IMR-90 (cell line): ENCODE measurements around the gene HAUS3. TPM values are rescaled to one million over a fixed set of nuclear protein-coding genes. Genes with fewer than 3 reads are reported as not detected.

ENCODE experiments used
- ATAC-seq: fragments of 200-7000 bp; cut with Tn5 transposase; 2 replicates; pipeline ENCODE4 v1.9.1; 2020; ENCODE audit warnings: low read depth, mild to moderate bottlenecking, moderate library complexity
- BruUV-seq: library from RNA; stranded (reverse); fragments of 400-500 nt; replicated peaks from 2 replicates; lab custom pipeline; 2021; lab: Mats Ljungman, UMichigan
- CTCF ChIA-PET: fragments of 300-600 bp; formaldehyde crosslinking; extraction: SDS; loops from one replicate; lab custom pipeline; 2021; ENCODE audit warnings: antibody characterized with exemption; lab: Yijun Ruan, JAX
- POLR2A ChIA-PET: fragments of 300-600 bp; sonication (Branson Sonifier 250); formaldehyde crosslinking; loops from one replicate; lab custom pipeline; 2022; ENCODE audit warnings: antibody characterized with exemption; ENCODE audit not compliant: unreplicated experiment; lab: Charles Lee
- DNase-seq: peaks from one replicate; pipeline ENCODE4 v3.0.0; 2013
- H2AFZ ChIP-seq: replicated peaks from 2 replicates; pipeline ENCODE3; 2013; ENCODE audit warnings: low read length, mild to moderate bottlenecking; ENCODE audit not compliant: poor library complexity
- H2AK5ac ChIP-seq: 2 replicates; pipeline ENCODE4 v1.6.1; 2013; ENCODE audit warnings: low read depth, low read length, inconsistent platforms
- H2AK9ac ChIP-seq: replicated peaks from 2 replicates; pipeline ENCODE3; 2013; ENCODE audit warnings: mild to moderate bottlenecking, low read depth, low read length, moderate library complexity; ENCODE audit not compliant: poor library complexity
- H2BK120ac ChIP-seq: 2 replicates; pipeline ENCODE4 v1.6.1; 2013; ENCODE audit warnings: low read depth, low read length, inconsistent platforms
- H2BK15ac ChIP-seq: 3 replicates; pipeline ENCODE4 v1.6.1; 2013; ENCODE audit warnings: low read depth, low read length, inconsistent platforms
- H2BK20ac ChIP-seq: 2 replicates; pipeline ENCODE4 v1.6.1; 2013; ENCODE audit warnings: low read depth, mild to moderate bottlenecking, inconsistent platforms, low read length, moderate library complexity
- H2BK5ac ChIP-seq: 2 replicates; pipeline ENCODE4 v1.6.1; 2013; ENCODE audit warnings: mild to moderate bottlenecking, low read depth, low read length, inconsistent platforms; ENCODE audit not compliant: poor library complexity, severe bottlenecking
- H3K14ac ChIP-seq: replicated peaks from 2 replicates; pipeline ENCODE4 v1.6.1; 2013; ENCODE audit warnings: low read depth, low read length, inconsistent platforms
- H3K18ac ChIP-seq: 2 replicates; pipeline ENCODE4 v1.6.1; 2013; ENCODE audit warnings: low read depth, low read length, control low read depth
- H3K23ac ChIP-seq: 2 replicates; pipeline ENCODE4 v1.6.1; 2013; ENCODE audit warnings: low read depth, low read length, inconsistent platforms
- H3K27ac ChIP-seq: 2 replicates; pipeline ENCODE4 v1.5.1; 2013; ENCODE audit warnings: mild to moderate bottlenecking, control low read depth, low read length; ENCODE audit not compliant: insufficient read depth
- H3K27me3 ChIP-seq: 2 replicates; pipeline ENCODE4 v1.6.1; 2013; ENCODE audit warnings: low read length; ENCODE audit not compliant: control insufficient read depth, insufficient read depth
- H3K36me3 ChIP-seq: 2 replicates; pipeline ENCODE4 v1.6.1; 2013; ENCODE audit warnings: low read length, mixed read lengths; ENCODE audit not compliant: control insufficient read depth, insufficient read depth
- H3K4ac ChIP-seq: 2 replicates; pipeline ENCODE4 v1.6.1; 2013; ENCODE audit warnings: low read depth, low read length, inconsistent platforms
- H3K4me1 ChIP-seq: 2 replicates; pipeline ENCODE4 v1.6.1; 2013; ENCODE audit warnings: low read length, mixed read lengths; ENCODE audit not compliant: control insufficient read depth, insufficient read depth
- H3K4me2 ChIP-seq: 2 replicates; pipeline ENCODE4 v1.6.1; 2013; ENCODE audit warnings: low read depth, mild to moderate bottlenecking, control low read depth, low read length, moderate library complexity
- H3K4me3 ChIP-seq: 2 replicates; pipeline ENCODE4 v1.5.1; 2013; ENCODE audit warnings: low read depth, mild to moderate bottlenecking, control low read depth, low read length, moderate library complexity; ENCODE audit not compliant: insufficient read depth
- H3K56ac ChIP-seq: 2 replicates; pipeline ENCODE4 v1.6.1; 2013; ENCODE audit warnings: low read length, inconsistent platforms; ENCODE audit not compliant: insufficient read depth; ENCODE audit errors: extremely low read depth
- H3K79me1 ChIP-seq, 2 experiments: 2 replicates each; pipeline ENCODE4 v1.6.1; 2013; ENCODE audit warnings: low read length in 2 of 2, inconsistent platforms in 1 of 2, low read depth in 1 of 2
- H3K9ac ChIP-seq: 2 replicates; pipeline ENCODE4 v1.6.1; 2013; ENCODE audit warnings: low read depth, low read length, control low read depth
- H3K9me1 ChIP-seq: 2 replicates; pipeline ENCODE4 v1.6.1; 2013; ENCODE audit warnings: low read length, inconsistent platforms; ENCODE audit not compliant: insufficient read depth
- H3K9me3 ChIP-seq: 2 replicates; pipeline ENCODE4 v1.6.1; 2013; ENCODE audit warnings: low read length; ENCODE audit not compliant: control insufficient read depth, insufficient read depth
- H4K20me1 ChIP-seq: 2 replicates; pipeline ENCODE4 v1.6.1; 2013; ENCODE audit warnings: low read length, inconsistent platforms; ENCODE audit not compliant: insufficient read depth
- H4K5ac ChIP-seq: 2 replicates; pipeline ENCODE4 v1.6.1; 2013; ENCODE audit warnings: mild to moderate bottlenecking, low read depth, low read length, control low read depth
- H4K8ac ChIP-seq, 2 experiments: 2 replicates each; pipeline ENCODE4 v1.6.1; 2013; ENCODE audit warnings: low read depth in 2 of 2, low read length in 2 of 2, control low read depth in 1 of 2, inconsistent platforms in 1 of 2
- H4K91ac ChIP-seq: 2 replicates; pipeline ENCODE4 v1.6.1; 2013; ENCODE audit warnings: low read depth, low read length, inconsistent platforms; ENCODE audit not compliant: insufficient read depth
- BHLHE40 ChIP-seq: fragments of 150-350 bp; IDR thresholded peaks from 2 replicates; pipeline ENCODE4 v1.6.1; 2016; ENCODE audit warnings: mild to moderate bottlenecking, low read depth, low read length
- CEBPB ChIP-seq: IDR thresholded peaks from 2 replicates; pipeline ENCODE4 v1.6.1; 2012; ENCODE audit warnings: low read depth, low read length, improper control_type of control experiment
- CHD1 ChIP-seq: IDR thresholded peaks from 2 replicates; pipeline ENCODE4 v1.6.1; 2012; ENCODE audit warnings: low read depth, low read length, improper control_type of control experiment
- CTCF ChIP-seq: conservative IDR thresholded peaks from 2 replicates; pipeline ENCODE4 v1.5.1; 2012; ENCODE audit warnings: mild to moderate bottlenecking, low read depth, low read length, improper control_type of control experiment
- ELK1 ChIP-seq: fragments of 150-350 bp; IDR thresholded peaks from 2 replicates; pipeline ENCODE4 v1.6.1; 2016; ENCODE audit warnings: low read depth, mild to moderate bottlenecking, low read length, moderate library complexity, borderline replicate concordance
- FOS ChIP-seq: fragments of 150-350 bp; IDR thresholded peaks from 2 replicates; pipeline ENCODE4 v1.6.1; 2016; ENCODE audit warnings: low read depth, low read length
- MAFK ChIP-seq: IDR thresholded peaks from 2 replicates; pipeline ENCODE4 v1.6.1; 2012; ENCODE audit warnings: low read depth, low read length, improper control_type of control experiment
- MAZ ChIP-seq: IDR thresholded peaks from 2 replicates; pipeline ENCODE4 v1.6.1; 2012; ENCODE audit warnings: low read depth, mild to moderate bottlenecking, low read length, improper control_type of control experiment, moderate library complexity, borderline replicate concordance
- MXI1 ChIP-seq: IDR thresholded peaks from 2 replicates; pipeline ENCODE4 v1.6.1; 2012; ENCODE audit warnings: low read depth, mild to moderate bottlenecking, low read length, moderate library complexity, borderline replicate concordance
- NFE2L2 ChIP-seq: fragments of 150-350 bp; IDR thresholded peaks from 2 replicates; pipeline ENCODE4 v1.6.1; 2016; ENCODE audit warnings: low read depth, mild to moderate bottlenecking, low read length
- POLR2A ChIP-seq: IDR thresholded peaks from 2 replicates; pipeline ENCODE4 v1.6.1; 2012; ENCODE audit warnings: mild to moderate bottlenecking, low read depth, low read length
- RAD21 ChIP-seq: IDR thresholded peaks from 2 replicates; pipeline ENCODE4 v1.6.1; 2012; ENCODE audit warnings: low read length, improper control_type of control experiment
- RCOR1 ChIP-seq: IDR thresholded peaks from 2 replicates; pipeline ENCODE4 v1.6.1; 2012; ENCODE audit warnings: mild to moderate bottlenecking, low read length, improper control_type of control experiment; ENCODE audit not compliant: insufficient replicate concordance
- RFX5 ChIP-seq: IDR thresholded peaks from 2 replicates; pipeline ENCODE4 v1.8.0; 2012; ENCODE audit warnings: low read depth, mild to moderate bottlenecking, low read length, moderate library complexity
- SMC3 ChIP-seq: fragments of 150-350 bp; IDR thresholded peaks from 2 replicates; pipeline ENCODE4 v1.6.1; 2016; ENCODE audit warnings: low read depth, mild to moderate bottlenecking, antibody characterized with exemption, low read length, moderate library complexity
- USF2 ChIP-seq: fragments of 150-350 bp; IDR thresholded peaks from 2 replicates; pipeline ENCODE4 v1.6.1; 2017; ENCODE audit warnings: mild to moderate bottlenecking, antibody characterized with exemption, low read length, low read depth
- WGBS, 2 experiments: methylation state at CpG; one replicate each; pipeline versions ENCODE4 v1.1.5 to v1.1.7; 2013; ENCODE audit warnings: missing lambda C conversion rate in 2 of 2; ENCODE audit not compliant: insufficient read length in 1 of 2; ENCODE audit errors: extremely low coverage in 2 of 2; 5-methylcytosine and 5-hydroxymethylcytosine counted together
- dilution Hi-C: fragments of 300-500 bp; cut with HindIII; formaldehyde crosslinking; loops from one replicate; pipeline ENCODE4 v1.14.3; 2018; ENCODE audit warnings: low sequenced_read_pairs; ENCODE audit not compliant: unreplicated experiment
- in situ Hi-C: fragments of 300-500 bp; cut with MboI; formaldehyde crosslinking; loops from 3 replicates; pipeline ENCODE4 v1.14.3; 2019; ENCODE audit warnings: low sequenced_read_pairs, inconsistent platforms, mixed read lengths
- intact Hi-C: fragments of 100-400 bp; cut with micrococcal nuclease; formaldehyde crosslinking; loops from 2 replicates; pipeline ENCODE4 v1.10.0; 2022
- polyA plus RNA-seq, 3 experiments: library from polyadenylated mRNA; depleted of rRNA; stranded (reverse); fragments of >200 nt; gene quantifications; 2 replicates each; pipeline ENCODE4 v1.2.3, GENCODE V29; 2012; ENCODE audit warnings: low replicate concordance in 1 of 3
- total RNA-seq: library from RNA; depleted of rRNA; stranded (reverse); fragments of >200 nt; gene quantifications from 2 replicates; pipeline ENCODE4 v1.2.3, GENCODE V29; 2012

HAUS3 gene
- total and polyA plus RNA-seq, 2 of the 4 experiments (the other 2 are of a cell fraction), result 4.3 to 4.8 TPM

GRCh38 chr4:2231082-2231481 is 10.8 kb downstream of the HAUS3 start:
- no peak overlapping the region for H3K4ac ChIP-seq
- H2BK120ac ChIP-seq, result no peak overlapping the region
- intact Hi-C loops (no loop called here), dilution Hi-C loops (no loop called here), in situ Hi-C loops (no loop called here)
- H3K27me3 ChIP-seq, result no peaks in the 10 kb centered on the region
- no peak overlapping the region for H3K56ac ChIP-seq
- ChIA-PET CTCF (no interaction called here), POLR2A (no interaction called here)
- H4K91ac ChIP-seq, result no peak overlapping the region
- H3K9me3 ChIP-seq, result no peaks in the 10 kb centered on the region
- no peak overlapping the region for H2BK15ac ChIP-seq
- H4K5ac ChIP-seq, result no peak overlapping the region
- no peaks in the 10 kb centered on the region for H4K20me1 ChIP-seq
- no peak overlapping the region for H3K18ac ChIP-seq
- no peak overlapping the region for H2BK5ac ChIP-seq
- peaks cover 0 to 4% of the 10 kb centered on the region in 2 experiments; a peak in 2 of 4 replicates for H3K79me1 ChIP-seq
- no peak overlapping the region for H2AK5ac ChIP-seq
- no peak overlapping the region for H2BK20ac ChIP-seq
- WGBS, 2 experiments, result no CpG with 5 or more reads among the region's 6 CpGs
- H3K14ac ChIP-seq, result no peak overlapping the region
- H2AFZ ChIP-seq, result no peak overlapping the region
- no TSS peak for BruUV-seq
- H3K27ac ChIP-seq, result no peak overlapping the region
- H3K36me3 ChIP-seq, result peaks cover 3% of the 10 kb centered on the region
- H3K4me3 ChIP-seq, result no peak overlapping the region
- DNase-seq, result no peak
- ATAC-seq, result no peak
- H2AK9ac ChIP-seq, result no peak overlapping the region
- no peaks in the 10 kb centered on the region for H3K4me1 ChIP-seq
- no peak overlapping the region for H3K23ac ChIP-seq
- no peaks in the 10 kb centered on the region for H3K9me1 ChIP-seq
- no peak overlapping the region for H3K4me2 ChIP-seq
- H4K8ac ChIP-seq, result no peak overlapping the region
- TF ChIP-seq USF2 (no peak), MAFK (no peak), FOS (no peak), CEBPB (no peak), ELK1 (no peak), RCOR1 (no peak), NFE2L2 (no peak), RAD21 (no peak), RFX5 (no peak), MXI1 (no peak), SMC3 (no peak), CHD1 (no peak), BHLHE40 (no peak), CTCF (no peak), MAZ (no peak), POLR2A (no peak)
- no peak overlapping the region for H3K9ac ChIP-seq
